PC-9 (cell line): ENCODE results near the gene CADPS2. TPM values are rescaled to one million over a fixed set of nuclear protein-coding genes. Genes with fewer than 3 reads are reported as not detected.

Source experiments
- BruUV-seq: library from RNA; stranded (reverse); fragments of 400-500 nt; replicated peaks from 2 replicates; lab custom pipeline; 2021; lab: Mats Ljungman, UMichigan
- CTCF ChIA-PET: fragments of 300-600 bp; sonication (Branson Sonifier 250); formaldehyde crosslinking; loops from one replicate; lab custom pipeline; 2022; ENCODE audit warnings: antibody characterized with exemption; lab: Charles Lee
- POLR2A ChIA-PET: fragments of 300-600 bp; sonication (Branson Sonifier 250); formaldehyde crosslinking; loops from one replicate; lab custom pipeline; 2022; ENCODE audit warnings: antibody characterized with exemption; ENCODE audit not compliant: unreplicated experiment; lab: Charles Lee
- DNase-seq, 2 experiments: peaks; one replicate each; pipeline versions ENCODE4 v3.0.0 to v3.0.0-alpha.2; 2015 to 2022; ENCODE audit warnings: mixed read lengths in 1 of 2
- H2AFZ ChIP-seq: fragments of 200-600 bp; sonication (generic); 2 replicates; pipeline ENCODE4 v1.8.1; 2017; ENCODE audit warnings: antibody characterized with exemption
- H3F3A ChIP-seq: fragments of 200-600 bp; sonication (generic); 2 replicates; pipeline ENCODE4 v1.8.1; 2017; ENCODE audit warnings: antibody characterized with exemption, mild to moderate bottlenecking, low read depth; ENCODE audit not compliant: insufficient read depth
- H3K27ac ChIP-seq: fragments of 200-600 bp; sonication (generic); 2 replicates; pipeline ENCODE4 v1.6.1; 2016; ENCODE audit warnings: mixed run types
- H3K27me3 ChIP-seq: fragments of 200-600 bp; sonication (generic); 2 replicates; pipeline ENCODE4 v1.6.1; 2016; ENCODE audit warnings: low read depth, mixed run types; ENCODE audit not compliant: insufficient read depth
- H3K36me3 ChIP-seq: fragments of 200-600 bp; sonication (generic); 2 replicates; pipeline ENCODE4 v1.6.1; 2016; ENCODE audit warnings: low read depth, mixed run types
- H3K4me1 ChIP-seq: fragments of 200-600 bp; sonication (generic); replicated peaks from 2 replicates; pipeline ENCODE4 v1.6.1; 2016; ENCODE audit warnings: mixed run types; ENCODE audit not compliant: insufficient read depth
- H3K4me2 ChIP-seq: fragments of 200-600 bp; sonication (generic); 2 replicates; pipeline ENCODE4 v1.6.1; 2017; ENCODE audit warnings: mixed run types
- H3K4me3 ChIP-seq: fragments of 200-600 bp; sonication (generic); 2 replicates; pipeline ENCODE4 v1.6.1; 2016; ENCODE audit warnings: mixed run types
- H3K79me2 ChIP-seq: fragments of 200-600 bp; sonication (generic); 2 replicates; pipeline ENCODE4 v1.6.1; 2017; ENCODE audit warnings: low read depth, mixed run types
- H3K9me2 ChIP-seq: fragments of 200-600 bp; sonication (generic); 2 replicates; pipeline ENCODE4 v1.8.1; 2017; ENCODE audit warnings: mild to moderate bottlenecking; ENCODE audit not compliant: insufficient read depth
- H3K9me3 ChIP-seq: fragments of 200-600 bp; sonication (generic); 2 replicates; pipeline ENCODE4 v1.8.1; 2016; ENCODE audit warnings: low read depth; ENCODE audit not compliant: insufficient read depth
- H4K20me1 ChIP-seq: fragments of 200-600 bp; sonication (generic); 2 replicates; pipeline ENCODE4 v1.8.1; 2017; ENCODE audit not compliant: insufficient read depth
- CTCF ChIP-seq: fragments of 200-600 bp; sonication (generic); conservative IDR thresholded peaks from 2 replicates; pipeline ENCODE4 v1.6.1; 2017; ENCODE audit warnings: mixed run types, antibody characterized with exemption, mild to moderate bottlenecking, moderate library complexity
- EZH2 ChIP-seq: fragments of 200-600 bp; sonication (generic); IDR thresholded peaks from 2 replicates; pipeline ENCODE4 v1.8.0; 2017; ENCODE audit warnings: antibody characterized with exemption, low read depth
- intact Hi-C: fragments of 100-400 bp; cut with micrococcal nuclease; formaldehyde crosslinking; loops from one replicate; pipeline ENCODE4 v1.10.0; 2022; ENCODE audit not compliant: unreplicated experiment
- total RNA-seq: library from RNA; stranded (reverse); gene quantifications from 2 replicates; pipeline ENCODE4 v1.2.3, GENCODE V29; 2021

The CADPS2 gene
- total RNA-seq, 1 experiment from 2014 or later = 11.9 TPM

- Histone ChIP-seq H3F3A (no peaks in the 10 kb centered on the region), H3K9me3 (no peaks in the 10 kb centered on the region), H3K4me2 (no peak overlapping the region), H3K79me2 (no peaks in the 10 kb centered on the region), H4K20me1 (no peaks in the 10 kb centered on the region), H3K27me3 (no peaks in the 10 kb centered on the region), H3K4me3 (no peak overlapping the region), H3K9me2 (no peaks in the 10 kb centered on the region), H3K36me3 (no peaks in the 10 kb centered on the region), H2AFZ (no peak overlapping the region), H3K27ac (no peak overlapping the region), H3K4me1 (no peaks in the 10 kb centered on the region)
- BruUV-seq = no TSS peak
- DNase-seq = no peak
- no peak for TF ChIP-seq CTCF
- TF ChIP-seq EZH2 = no peak
- ChIA-PET CTCF (no interaction called here), POLR2A (no interaction called here)
- intact Hi-C loops = no loop called here
Measured at GRCh38 chr7:122438492-122438891, 447.8 kb downstream of the CADPS2 start.

GRCh38 chr7:122438006-122438405 is 448.3 kb downstream of the CADPS2 start:
- H3K36me3 ChIP-seq = no peaks in the 10 kb centered on the region
- no peak overlapping the region for H2AFZ ChIP-seq
- no peaks in the 10 kb centered on the region for H3K9me3 ChIP-seq
- no peaks in the 10 kb centered on the region for H3K9me2 ChIP-seq
- POLR2A ChIA-PET = no interaction called here
- H3K79me2 ChIP-seq = no peaks in the 10 kb centered on the region
- H3F3A ChIP-seq = no peaks in the 10 kb centered on the region
- TF ChIP-seq EZH2 (no peak), CTCF (no peak)
- no peak overlapping the region for H3K27ac ChIP-seq
- intact Hi-C loops = no loop called here
- no peak overlapping the region for H3K4me2 ChIP-seq
- H3K4me3 ChIP-seq = no peak overlapping the region
- no TSS peak for BruUV-seq
- no peaks in the 10 kb centered on the region for H3K4me1 ChIP-seq
- no peaks in the 10 kb centered on the region for H4K20me1 ChIP-seq
- CTCF ChIA-PET = no interaction called here
- no peaks in the 10 kb centered on the region for H3K27me3 ChIP-seq
- DNase-seq = no peak

GRCh38 chr7:122433765-122434164 is 452.5 kb downstream of the CADPS2 start:
- no peaks in the 10 kb centered on the region for H3F3A ChIP-seq
- BruUV-seq = no TSS peak
- no peak overlapping the region for H2AFZ ChIP-seq
- no peaks in the 10 kb centered on the region for H4K20me1 ChIP-seq
- intact Hi-C loops = no loop called here
- no peaks in the 10 kb centered on the region for H3K9me3 ChIP-seq
- ChIA-PET CTCF (no interaction called here), POLR2A (no interaction called here)
- no peaks in the 10 kb centered on the region for H3K36me3 ChIP-seq
- no peak overlapping the region for H3K27ac ChIP-seq
- H3K9me2 ChIP-seq = no peaks in the 10 kb centered on the region
- TF ChIP-seq CTCF (no peak), EZH2 (no peak)
- no peaks in the 10 kb centered on the region for H3K79me2 ChIP-seq
- no peak for DNase-seq
- H3K4me2 ChIP-seq = no peak overlapping the region
- no peak overlapping the region for H3K4me3 ChIP-seq
- no peaks in the 10 kb centered on the region for H3K27me3 ChIP-seq
- no peaks in the 10 kb centered on the region for H3K4me1 ChIP-seq
